HEK293 (cell line): ENCODE data around the gene ZNHIT2.
A peak's percentile ranks its signal among the peaks of the same experiment; 100 is the strongest.

Experiments
- FEZF1 ChIP-seq: fragments of 450-650 bp; formaldehyde crosslinking; IDR thresholded peaks from 2 replicates; pipeline ENCODE4 v1.5.1; 2016; ENCODE audit warnings: missing biosample characterization, missing genetic modification characterization
- GLI4 ChIP-seq: fragments of 450-650 bp; formaldehyde crosslinking; IDR thresholded peaks from 2 replicates; pipeline ENCODE4 v1.5.1; 2016; ENCODE audit warnings: missing biosample characterization, missing genetic modification characterization
- KLF1 ChIP-seq: fragments of 450-650 bp; formaldehyde crosslinking; IDR thresholded peaks from 2 replicates; pipeline ENCODE4 v1.5.1; 2016; ENCODE audit warnings: missing biosample characterization, missing genetic modification characterization
- KLF16 ChIP-seq: fragments of 450-650 bp; formaldehyde crosslinking; IDR thresholded peaks from 2 replicates; pipeline ENCODE4 v1.5.1; 2017; ENCODE audit warnings: missing biosample characterization, missing genetic modification characterization
- MEIS1 ChIP-seq: sonication (generic); formaldehyde crosslinking; IDR thresholded peaks from 2 replicates; pipeline ENCODE4 v1.8.1; 2022; ENCODE audit warnings: missing genetic modification reagents, mild to moderate bottlenecking, borderline replicate concordance
- MZF1 ChIP-seq: fragments of 450-650 bp; formaldehyde crosslinking; IDR thresholded peaks from 2 replicates; pipeline ENCODE4 v1.5.1; 2017; ENCODE audit warnings: missing biosample characterization, missing genetic modification characterization, borderline replicate concordance
- SP2 ChIP-seq: fragments of 450-650 bp; formaldehyde crosslinking; IDR thresholded peaks from 2 replicates; pipeline ENCODE4 v1.5.1; 2016; ENCODE audit warnings: missing biosample characterization, missing genetic modification characterization
- TCF7L2 ChIP-seq: IDR thresholded peaks from 2 replicates; pipeline ENCODE4 v1.6.1; 2011; ENCODE audit warnings: low read depth, mild to moderate bottlenecking, inconsistent platforms, low read length, moderate library complexity, borderline replicate concordance
- YY2 ChIP-seq: fragments of 450-650 bp; formaldehyde crosslinking; IDR thresholded peaks from 2 replicates; pipeline ENCODE4 v1.5.1; 2016; ENCODE audit warnings: missing biosample characterization, missing genetic modification characterization
- ZBTB48 ChIP-seq: fragments of 450-650 bp; formaldehyde crosslinking; IDR thresholded peaks from 2 replicates; pipeline ENCODE4 v1.5.1; 2016; ENCODE audit warnings: missing biosample characterization, missing genetic modification characterization
- ZBTB8A ChIP-seq: fragments of 450-650 bp; formaldehyde crosslinking; IDR thresholded peaks from 2 replicates; pipeline ENCODE4 v1.5.1; 2016; ENCODE audit warnings: missing biosample characterization, missing genetic modification characterization
- ZNF133 ChIP-seq: fragments of 450-650 bp; formaldehyde crosslinking; IDR thresholded peaks from 2 replicates; pipeline ENCODE4 v1.5.1; 2016; ENCODE audit warnings: missing biosample characterization, missing genetic modification characterization
- ZNF16 ChIP-seq: fragments of 450-650 bp; formaldehyde crosslinking; IDR thresholded peaks from 2 replicates; pipeline ENCODE4 v1.5.1; 2016; ENCODE audit warnings: low read depth, missing biosample characterization, missing genetic modification characterization
- ZNF174 ChIP-seq: fragments of 450-650 bp; formaldehyde crosslinking; IDR thresholded peaks from 2 replicates; pipeline ENCODE4 v1.5.0; 2017; ENCODE audit warnings: missing biosample characterization, mild to moderate bottlenecking, missing genetic modification characterization
- ZNF175 ChIP-seq: fragments of 450-650 bp; formaldehyde crosslinking; IDR thresholded peaks from 2 replicates; pipeline ENCODE4 v1.5.1; 2016; ENCODE audit warnings: missing biosample characterization, missing genetic modification characterization
- ZNF19 ChIP-seq: fragments of 450-650 bp; formaldehyde crosslinking; IDR thresholded peaks from 2 replicates; pipeline ENCODE4; 2016; ENCODE audit warnings: missing biosample characterization, missing genetic modification characterization, low read depth
- ZNF2 ChIP-seq: fragments of 450-650 bp; formaldehyde crosslinking; IDR thresholded peaks from 2 replicates; pipeline ENCODE4 v1.5.1; 2016; ENCODE audit warnings: missing biosample characterization, missing genetic modification characterization
- ZNF221 ChIP-seq: fragments of 450-650 bp; formaldehyde crosslinking; IDR thresholded peaks from 2 replicates; pipeline ENCODE4 v1.5.1; 2017; ENCODE audit warnings: missing biosample characterization, missing genetic modification characterization, borderline replicate concordance
- ZNF239 ChIP-seq: fragments of 450-650 bp; formaldehyde crosslinking; IDR thresholded peaks from 2 replicates; pipeline ENCODE4 v1.5.1; 2016; ENCODE audit warnings: missing biosample characterization, missing genetic modification characterization
- ZNF335 ChIP-seq: fragments of 450-650 bp; formaldehyde crosslinking; conservative IDR thresholded peaks from 2 replicates; pipeline ENCODE4 v1.5.1; 2016; ENCODE audit warnings: missing biosample characterization, missing genetic modification characterization
- ZNF341 ChIP-seq: fragments of 450-650 bp; formaldehyde crosslinking; IDR thresholded peaks from 2 replicates; pipeline ENCODE4; 2016; ENCODE audit warnings: low read depth, missing biosample characterization, missing genetic modification characterization
- ZNF391 ChIP-seq: fragments of 450-650 bp; formaldehyde crosslinking; IDR thresholded peaks from 2 replicates; pipeline ENCODE4 v1.5.1; 2016; ENCODE audit warnings: low read depth, missing biosample characterization, missing genetic modification characterization, borderline replicate concordance
- ZNF423 ChIP-seq: fragments of 450-650 bp; formaldehyde crosslinking; IDR thresholded peaks from 2 replicates; pipeline ENCODE4 v1.5.1; 2016; ENCODE audit warnings: missing biosample characterization, missing genetic modification characterization
- ZNF510 ChIP-seq: fragments of 450-650 bp; formaldehyde crosslinking; IDR thresholded peaks from 2 replicates; pipeline ENCODE4 v1.5.1; 2018; ENCODE audit warnings: mild to moderate bottlenecking, missing genetic modification characterization, missing biosample characterization; ENCODE audit not compliant: insufficient replicate concordance
- ZNF529 ChIP-seq: fragments of 450-650 bp; formaldehyde crosslinking; IDR thresholded peaks from 2 replicates; pipeline ENCODE4 v1.5.1; 2017; ENCODE audit warnings: missing genetic modification characterization, missing biosample characterization; ENCODE audit not compliant: insufficient replicate concordance
- ZNF549 ChIP-seq: fragments of 450-650 bp; IDR thresholded peaks from 2 replicates; pipeline ENCODE4 v1.5.1; 2018; ENCODE audit warnings: missing biosample characterization, missing genetic modification characterization, mild to moderate bottlenecking, inconsistent platforms, moderate library complexity
- ZNF600 ChIP-seq: fragments of 450-650 bp; formaldehyde crosslinking; IDR thresholded peaks from 2 replicates; pipeline ENCODE4 v1.5.1; 2016; ENCODE audit warnings: missing biosample characterization, missing genetic modification characterization
- ZNF629 ChIP-seq: fragments of 450-650 bp; formaldehyde crosslinking; IDR thresholded peaks from 2 replicates; pipeline ENCODE4 v1.5.1; 2017; ENCODE audit warnings: missing biosample characterization, missing genetic modification characterization
- ZNF677 ChIP-seq: fragments of 450-650 bp; IDR thresholded peaks from 2 replicates; pipeline ENCODE4 v1.5.0; 2018; ENCODE audit warnings: missing biosample characterization, mild to moderate bottlenecking, missing genetic modification characterization, moderate library complexity
- ZNF76 ChIP-seq: fragments of 450-650 bp; formaldehyde crosslinking; IDR thresholded peaks from 2 replicates; pipeline ENCODE4; 2016; ENCODE audit warnings: low read depth, missing biosample characterization, missing genetic modification characterization, borderline replicate concordance
- ZNF791 ChIP-seq: fragments of 450-650 bp; formaldehyde crosslinking; IDR thresholded peaks from 2 replicates; pipeline ENCODE4 v1.5.1; 2016; ENCODE audit warnings: missing biosample characterization, missing genetic modification characterization
- ZXDB ChIP-seq: fragments of 450-650 bp; formaldehyde crosslinking; IDR thresholded peaks from 2 replicates; pipeline ENCODE4 v1.5.1; 2016; ENCODE audit warnings: missing biosample characterization, missing genetic modification characterization
- TF ChIP-seq, protein P1 (sequence below): fragments of 450-650 bp; formaldehyde crosslinking; IDR thresholded peaks from 2 replicates; pipeline ENCODE4 v1.5.1; 2016; ENCODE audit warnings: missing biosample characterization, missing genetic modification characterization
- TF ChIP-seq, protein P2 (sequence below): fragments of 450-650 bp; formaldehyde crosslinking; IDR thresholded peaks from 2 replicates; pipeline ENCODE4 v1.5.1; 2016; ENCODE audit warnings: missing biosample characterization, missing genetic modification characterization, borderline replicate concordance

Gene ZNHIT2

DNA sequence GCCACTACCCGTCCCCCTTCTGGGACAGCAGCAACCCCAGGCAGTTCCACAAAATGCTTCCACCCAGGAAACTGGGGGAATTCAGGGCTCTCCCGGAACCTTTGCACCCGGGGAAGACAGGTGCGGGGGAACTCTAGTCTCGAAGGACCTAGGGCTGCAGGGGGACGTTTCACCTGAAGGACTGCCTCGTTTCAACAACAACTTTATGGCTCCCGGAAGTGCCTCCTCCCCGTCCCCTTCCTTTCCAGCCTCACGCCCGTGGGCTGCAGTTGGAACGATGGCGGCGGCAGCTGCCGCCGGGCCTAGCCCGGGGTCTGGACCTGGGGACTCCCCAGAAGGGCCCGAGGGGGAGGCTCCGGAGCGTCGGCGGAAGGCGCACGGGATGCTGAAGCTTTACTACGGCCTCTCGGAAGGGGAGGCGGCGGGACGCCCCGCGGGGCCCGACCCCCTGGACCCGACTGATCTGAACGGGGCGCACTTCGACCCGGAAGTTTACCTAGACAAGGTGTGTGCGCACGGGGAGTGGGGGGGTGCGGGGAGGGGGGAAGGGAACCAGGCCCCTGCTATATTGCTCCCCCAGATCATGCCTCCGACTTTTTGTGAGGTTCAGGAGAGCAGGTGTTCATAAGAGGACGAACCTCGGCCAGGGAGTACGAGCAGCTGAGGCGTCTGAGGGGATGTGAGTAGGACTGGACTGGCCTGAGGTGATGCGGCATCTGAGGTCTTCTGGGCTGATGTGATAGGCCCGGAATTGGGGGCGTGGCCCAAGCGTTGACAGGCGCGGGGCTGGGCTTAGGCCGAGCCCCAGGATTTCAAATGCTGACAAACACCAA is 21.3 kb downstream of the ZNHIT2 start, which contains the start of gene VPS51 (continued):
- peak; percentile 50 for TF ChIP-seq ZNF341 (tag by site-specific recombination)
- TF ChIP-seq, protein P1, sequence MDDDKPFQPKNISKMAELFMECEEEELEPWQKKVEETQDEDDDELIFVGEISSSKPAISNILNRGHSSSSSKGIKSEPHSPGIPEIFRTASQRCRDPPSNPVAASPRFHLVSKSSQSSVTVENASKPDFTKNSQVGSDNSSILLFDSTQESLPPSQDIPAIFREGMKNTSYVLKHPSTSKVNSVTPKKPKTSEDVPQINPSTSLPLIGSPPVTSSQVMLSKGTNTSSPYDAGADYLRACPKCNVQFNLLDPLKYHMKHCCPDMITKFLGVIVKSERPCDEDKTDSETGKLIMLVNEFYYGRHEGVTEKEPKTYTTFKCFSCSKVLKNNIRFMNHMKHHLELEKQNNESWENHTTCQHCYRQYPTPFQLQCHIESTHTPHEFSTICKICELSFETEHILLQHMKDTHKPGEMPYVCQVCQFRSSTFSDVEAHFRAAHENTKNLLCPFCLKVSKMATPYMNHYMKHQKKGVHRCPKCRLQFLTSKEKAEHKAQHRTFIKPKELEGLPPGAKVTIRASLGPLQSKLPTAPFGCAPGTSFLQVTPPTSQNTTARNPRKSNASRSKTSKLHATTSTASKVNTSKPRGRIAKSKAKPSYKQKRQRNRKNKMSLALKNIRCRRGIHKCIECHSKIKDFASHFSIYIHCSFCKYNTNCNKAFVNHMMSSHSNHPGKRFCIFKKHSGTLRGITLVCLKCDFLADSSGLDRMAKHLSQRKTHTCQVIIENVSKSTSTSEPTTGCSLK (tag by site-specific recombination), result no peak
- no peak for TF ChIP-seq ZNF423
- no peak for TF ChIP-seq ZNF677 (tag by site-specific recombination)
- peak; percentile 93 for TF ChIP-seq ZNF2 (tag by site-specific recombination)
- TF ChIP-seq ZNF529, result peak; percentile 8
- peak; percentile 82 for TF ChIP-seq KLF1 (tag by site-specific recombination)
- TF ChIP-seq MZF1, result peak; percentile 56; the same call in 1 of the 2 replicates
- peak; percentile 98 for TF ChIP-seq ZNF391 (tag by site-specific recombination)
- peak; percentile 94 for TF ChIP-seq GLI4
- no peak for TF ChIP-seq ZNF133 (tag by site-specific recombination)
- TF ChIP-seq ZBTB8A (tag by site-specific recombination), result peak; percentile 71
- TF ChIP-seq, protein P2, sequence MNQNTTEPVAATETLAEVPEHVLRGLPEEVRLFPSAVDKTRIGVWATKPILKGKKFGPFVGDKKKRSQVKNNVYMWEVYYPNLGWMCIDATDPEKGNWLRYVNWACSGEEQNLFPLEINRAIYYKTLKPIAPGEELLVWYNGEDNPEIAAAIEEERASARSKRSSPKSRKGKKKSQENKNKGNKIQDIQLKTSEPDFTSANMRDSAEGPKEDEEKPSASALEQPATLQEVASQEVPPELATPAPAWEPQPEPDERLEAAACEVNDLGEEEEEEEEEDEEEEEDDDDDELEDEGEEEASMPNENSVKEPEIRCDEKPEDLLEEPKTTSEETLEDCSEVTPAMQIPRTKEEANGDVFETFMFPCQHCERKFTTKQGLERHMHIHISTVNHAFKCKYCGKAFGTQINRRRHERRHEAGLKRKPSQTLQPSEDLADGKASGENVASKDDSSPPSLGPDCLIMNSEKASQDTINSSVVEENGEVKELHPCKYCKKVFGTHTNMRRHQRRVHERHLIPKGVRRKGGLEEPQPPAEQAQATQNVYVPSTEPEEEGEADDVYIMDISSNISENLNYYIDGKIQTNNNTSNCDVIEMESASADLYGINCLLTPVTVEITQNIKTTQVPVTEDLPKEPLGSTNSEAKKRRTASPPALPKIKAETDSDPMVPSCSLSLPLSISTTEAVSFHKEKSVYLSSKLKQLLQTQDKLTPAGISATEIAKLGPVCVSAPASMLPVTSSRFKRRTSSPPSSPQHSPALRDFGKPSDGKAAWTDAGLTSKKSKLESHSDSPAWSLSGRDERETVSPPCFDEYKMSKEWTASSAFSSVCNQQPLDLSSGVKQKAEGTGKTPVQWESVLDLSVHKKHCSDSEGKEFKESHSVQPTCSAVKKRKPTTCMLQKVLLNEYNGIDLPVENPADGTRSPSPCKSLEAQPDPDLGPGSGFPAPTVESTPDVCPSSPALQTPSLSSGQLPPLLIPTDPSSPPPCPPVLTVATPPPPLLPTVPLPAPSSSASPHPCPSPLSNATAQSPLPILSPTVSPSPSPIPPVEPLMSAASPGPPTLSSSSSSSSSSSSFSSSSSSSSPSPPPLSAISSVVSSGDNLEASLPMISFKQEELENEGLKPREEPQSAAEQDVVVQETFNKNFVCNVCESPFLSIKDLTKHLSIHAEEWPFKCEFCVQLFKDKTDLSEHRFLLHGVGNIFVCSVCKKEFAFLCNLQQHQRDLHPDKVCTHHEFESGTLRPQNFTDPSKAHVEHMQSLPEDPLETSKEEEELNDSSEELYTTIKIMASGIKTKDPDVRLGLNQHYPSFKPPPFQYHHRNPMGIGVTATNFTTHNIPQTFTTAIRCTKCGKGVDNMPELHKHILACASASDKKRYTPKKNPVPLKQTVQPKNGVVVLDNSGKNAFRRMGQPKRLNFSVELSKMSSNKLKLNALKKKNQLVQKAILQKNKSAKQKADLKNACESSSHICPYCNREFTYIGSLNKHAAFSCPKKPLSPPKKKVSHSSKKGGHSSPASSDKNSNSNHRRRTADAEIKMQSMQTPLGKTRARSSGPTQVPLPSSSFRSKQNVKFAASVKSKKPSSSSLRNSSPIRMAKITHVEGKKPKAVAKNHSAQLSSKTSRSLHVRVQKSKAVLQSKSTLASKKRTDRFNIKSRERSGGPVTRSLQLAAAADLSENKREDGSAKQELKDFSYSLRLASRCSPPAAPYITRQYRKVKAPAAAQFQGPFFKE (tag by site-specific recombination), result no peak
- no peak for TF ChIP-seq ZNF221 (tag by site-specific recombination)
- TF ChIP-seq ZNF629 (tag by site-specific recombination), result peak; percentile 82
- no peak for TF ChIP-seq TCF7L2
- peak; percentile 65 for TF ChIP-seq ZNF335 (tag by site-specific recombination)
- TF ChIP-seq ZNF510 (tag by site-specific recombination), result no peak
- peak; percentile 68; the same call in 1 of the 2 replicates for TF ChIP-seq ZNF239 (tag by site-specific recombination)
- peak; percentile 93 for TF ChIP-seq YY2 (tag by site-specific recombination)
- TF ChIP-seq KLF16, result peak; percentile 97
- TF ChIP-seq ZNF76, result peak; percentile 88
- 0 out of 2 replicates have a peak, but pooled peaks have one; percentile 37 for TF ChIP-seq ZNF19 (tag by site-specific recombination)
- no peak for TF ChIP-seq ZNF549 (tag by site-specific recombination)
- no peak for TF ChIP-seq ZNF791
- no peak for TF ChIP-seq ZNF174
- no peak for TF ChIP-seq ZNF16 (tag by site-specific recombination)
- TF ChIP-seq ZNF175 (tag by site-specific recombination), result no peak
- peak; percentile 74 for TF ChIP-seq SP2 (tag by site-specific recombination)
- peak; percentile 98 for TF ChIP-seq ZXDB (tag by site-specific recombination)
- peak; percentile 43; the same call in 1 of the 2 replicates for TF ChIP-seq ZNF600
- TF ChIP-seq FEZF1 (tag by site-specific recombination), result peak; percentile 50; the same call in 1 of the 2 replicates
- TF ChIP-seq ZBTB48 (tag by site-specific recombination), result peak; percentile 86
- no peak for TF ChIP-seq MEIS1
